Sigmoid colon (tissue), 7 donors: Measurements from ENCODE around the gene TMEM37. TPM values are rescaled to one million over a fixed set of nuclear protein-coding genes. Genes with fewer than 3 reads are reported as not detected.

Experiments
- DNase-seq: peaks from one replicate; pipeline ENCODE4 v3.0.0-alpha.2; 2019
- H3K27ac ChIP-seq, 4 donors: fragments of 200-600 bp; sonication (generic); one replicate each; pipeline ENCODE4 v1.5.1; 2016 to 2019; ENCODE audit warnings: mild to moderate bottlenecking in 1 of 4
- H3K27me3 ChIP-seq, 3 donors: fragments of 200-600 bp; sonication (generic); one replicate each; pipeline ENCODE4 v1.5.1; 2019; ENCODE audit warnings: mild to moderate bottlenecking in 1 of 3
- H3K36me3 ChIP-seq, 4 donors: fragments of 200-600 bp; sonication (generic); one replicate each; pipeline ENCODE4 v1.5.1; 2016 to 2019
- H3K4me1 ChIP-seq, 4 donors: fragments of 200-600 bp; sonication (generic); one replicate each; pipeline ENCODE4 v1.5.1; 2017 to 2019
- H3K4me3 ChIP-seq, 4 donors: fragments of 200-600 bp; sonication (generic); one replicate each; pipeline ENCODE4 v1.5.1; 2017 to 2019; ENCODE audit warnings: mild to moderate bottlenecking in 2 of 4, moderate library complexity in 1 of 4
- H3K9me3 ChIP-seq, 4 donors: fragments of 200-600 bp in 3 of 4; sonication (generic) in 3 of 4; one replicate each; pipeline versions ENCODE4 v1.5.1 to v1.6.1; 2013 to 2019
- CTCF ChIP-seq, 4 experiments: fragments of 450-650 bp in 3 of 4; fragments of 200-600 bp in 1 of 4; IDR thresholded peaks; one replicate each; pipeline ENCODE4 v1.5.1; 2016 to 2019; ENCODE audit warnings: antibody characterized with exemption in 4 of 4, mild to moderate bottlenecking in 3 of 4, moderate library complexity in 2 of 4
- EP300 ChIP-seq, 4 donors: sonication (generic); formaldehyde crosslinking; IDR thresholded peaks; one replicate each; pipeline ENCODE4 v1.6.1; 2017; ENCODE audit warnings: antibody characterized with exemption in 4 of 4
- POLR2A ChIP-seq, 2 donors: fragments of 450-650 bp; IDR thresholded peaks; one replicate each; pipeline ENCODE4 v1.6.1; 2016; ENCODE audit warnings: antibody characterized with exemption in 2 of 2, mild to moderate bottlenecking in 2 of 2, moderate library complexity in 2 of 2
- POLR2AphosphoS5 ChIP-seq, 4 donors: sonication (generic); formaldehyde crosslinking; IDR thresholded peaks; one replicate each; pipeline ENCODE4 v1.6.1; 2017; ENCODE audit warnings: antibody characterized with exemption in 4 of 4
- WGBS, 2 donors: extraction: QIAGEN DNeasy Blood & Tissue Kit; methylation state at CpG; one replicate each; pipeline ENCODE4 v1.1.7; 2013; 5-methylcytosine and 5-hydroxymethylcytosine counted together
- intact Hi-C: fragments of 100-400 bp; cut with DNase I; formaldehyde crosslinking; loops from one replicate; pipeline ENCODE4 v1.15.1; 2023
- polyA plus RNA-seq, 3 donors: library from polyadenylated mRNA; stranded (reverse); fragments of 200-250 nt; gene quantifications; one replicate each; pipeline ENCODE4 v1.2.3, GENCODE V29; 2013
- total RNA-seq, 4 donors: library from RNA; depleted of rRNA; stranded (reverse); fragments of >200 nt; gene quantifications; one replicate each; pipeline ENCODE4 v1.1.0, GENCODE V29; 2016
- donor health status: healthy with polysubstance abuse.
- donor health status: Bipolar disorder and iron deficiency.
- donor health status: healthy.

TMEM37 gene
- total and polyA plus RNA-seq, 7 donors, result 0.55 to 96.9 (median 6.1) TPM

- peak; percentile 17 for DNase-seq
- Histone ChIP-seq H3K36me3 (no peaks in the 10 kb centered on the region), H3K27me3 (no peaks in the 10 kb centered on the region), H3K4me1 (no peaks in the 10 kb centered on the region), H3K27ac (no peak overlapping the region), H3K9me3 (no peaks in the 10 kb centered on the region), H3K4me3 (no peak overlapping the region)
- no peak for TF ChIP-seq EP300 (IDR thresholded peaks at IDR 0.05)
- TF ChIP-seq CTCF (IDR thresholded peaks at IDR 0.05), result no peak
- no peak for TF ChIP-seq POLR2AphosphoS5 (IDR thresholded peaks at IDR 0.05)
- TF ChIP-seq POLR2A (IDR thresholded peaks at IDR 0.05), result no peak
- 10 to 29% methylated on average over 2 of the region's 2 CpGs for WGBS, 2 donors
- intact Hi-C loops, result no loop called here
Observed at GRCh38 chr2:119469661-119470297, 38.1 kb downstream of the TMEM37 start.

GRCh38 chr2:119472749-119473148 lies 41.1 kb downstream of the TMEM37 start:
- no peaks in the 10 kb centered on the region for H3K9me3 ChIP-seq
- H3K27me3 ChIP-seq, result peaks cover 0 to 9% (median 0%) of the 10 kb centered on the region in 3 donors
- H3K27ac ChIP-seq, result no peak overlapping the region
- TF ChIP-seq EP300 (IDR thresholded peaks at IDR 0.05) (no peak), POLR2AphosphoS5 (IDR thresholded peaks at IDR 0.05) (no peak), CTCF (IDR thresholded peaks at IDR 0.05) (no peak), POLR2A (IDR thresholded peaks at IDR 0.05) (no peak)
- no peak overlapping the region for H3K4me3 ChIP-seq
- H3K36me3 ChIP-seq, result no peaks in the 10 kb centered on the region
- H3K4me1 ChIP-seq, result peaks cover 0 to 5% (median 0%) of the 10 kb centered on the region in 4 donors
- intact Hi-C loops, result no loop called here
- WGBS, 2 donors, result 63 to 82% methylated on average over 8 of the region's 8 CpGs
- peak; percentile 33 for DNase-seq

DNA sequence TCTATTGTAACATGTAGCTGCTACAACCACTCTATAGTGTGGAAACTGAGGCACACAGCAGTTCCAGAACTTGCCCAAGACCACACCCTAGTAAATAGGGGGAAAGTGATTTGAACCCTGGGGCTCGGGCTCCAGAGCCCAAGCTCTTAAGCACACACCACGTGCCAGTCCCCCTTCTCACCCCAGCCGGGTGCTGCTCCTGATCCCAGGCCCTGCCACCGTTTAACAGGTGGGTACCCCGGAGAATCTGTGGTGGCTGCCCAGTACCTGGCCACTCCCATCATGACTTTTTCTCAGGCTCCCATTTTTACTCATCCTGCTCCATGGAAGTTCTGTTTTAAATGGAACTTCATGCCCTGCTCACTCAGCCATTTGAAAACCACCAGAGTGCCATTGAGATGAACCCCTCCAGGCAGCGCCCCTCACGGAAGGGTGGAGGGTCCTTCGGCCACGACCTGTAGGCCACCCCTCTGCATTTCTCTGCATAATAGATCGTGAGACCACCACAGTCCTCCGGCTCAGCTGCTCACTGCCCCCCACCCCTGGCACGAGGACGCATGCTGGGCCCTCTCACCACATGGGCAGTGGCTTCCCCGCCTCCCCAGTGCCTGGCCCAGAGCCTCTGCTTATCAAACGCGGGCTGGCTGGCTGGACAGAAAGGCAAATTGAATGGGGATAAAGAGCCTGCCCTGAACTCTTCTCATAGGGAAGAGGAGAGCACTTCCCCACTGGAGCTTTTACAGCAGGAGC lies 42.1 kb downstream of the TMEM37 start:
- peak; percentile 51 for DNase-seq
- Histone ChIP-seq H3K27ac (no peak overlapping the region), H3K27me3 (peaks cover 0 to 9% (median 0%) of the 10 kb centered on the region in 3 donors), H3K4me1 (peaks cover 0 to 5% (median 0%) of the 10 kb centered on the region in 4 donors), H3K36me3 (no peaks in the 10 kb centered on the region), H3K4me3 (no peak overlapping the region), H3K9me3 (no peaks in the 10 kb centered on the region)
- WGBS, 2 donors, result 89 to 93% methylated on average over 16 of the region's 16 CpGs
- TF ChIP-seq POLR2AphosphoS5 (IDR thresholded peaks at IDR 0.05) (no peak), POLR2A (IDR thresholded peaks at IDR 0.05) (no peak), EP300 (IDR thresholded peaks at IDR 0.05) (no peak), CTCF (IDR thresholded peaks at IDR 0.05) (no peak)
- intact Hi-C loops, result no loop called here

GRCh38 chr2:119474371-119475224 lies 42.9 kb downstream of the TMEM37 start:
- TF ChIP-seq EP300 (IDR thresholded peaks at IDR 0.05), result no peak
- TF ChIP-seq POLR2AphosphoS5 (IDR thresholded peaks at IDR 0.05), result no peak
- no peak for TF ChIP-seq POLR2A (IDR thresholded peaks at IDR 0.05)
- TF ChIP-seq CTCF (IDR thresholded peaks at IDR 0.05), result no peak
- H3K4me1 ChIP-seq, result peaks cover 0 to 5% (median 0%) of the 10 kb centered on the region in 4 donors
- H3K9me3 ChIP-seq, result no peaks in the 10 kb centered on the region
- no peak overlapping the region for H3K27ac ChIP-seq
- WGBS, 2 donors, result 91 to 93% methylated on average over 17 of the region's 17 CpGs
- no peak overlapping the region for H3K4me3 ChIP-seq
- intact Hi-C loops, result loop anchor here (5.0 kb wide), 1 partner anchor 592 kb away; no protein-coding TSS in a partner anchor
- H3K36me3 ChIP-seq, result no peaks in the 10 kb centered on the region
- DNase-seq, result peak; percentile 42
- H3K27me3 ChIP-seq, result peaks cover 0 to 9% (median 0%) of the 10 kb centered on the region in 3 donors
